GM20000 (cell line): ENCODE results near the gene TSPAN18.

Source experiments
- DNase-seq: peaks from one replicate; pipeline ENCODE4 v3.0.0; 2012; ENCODE audit warnings: low spot score
- CTCF ChIP-seq: IDR thresholded peaks from 2 replicates; pipeline ENCODE4 v1.5.1; 2012; ENCODE audit warnings: mild to moderate bottlenecking, control low read depth; ENCODE audit errors: extremely low read depth, missing control alignments

The TSPAN18 gene

DNA sequence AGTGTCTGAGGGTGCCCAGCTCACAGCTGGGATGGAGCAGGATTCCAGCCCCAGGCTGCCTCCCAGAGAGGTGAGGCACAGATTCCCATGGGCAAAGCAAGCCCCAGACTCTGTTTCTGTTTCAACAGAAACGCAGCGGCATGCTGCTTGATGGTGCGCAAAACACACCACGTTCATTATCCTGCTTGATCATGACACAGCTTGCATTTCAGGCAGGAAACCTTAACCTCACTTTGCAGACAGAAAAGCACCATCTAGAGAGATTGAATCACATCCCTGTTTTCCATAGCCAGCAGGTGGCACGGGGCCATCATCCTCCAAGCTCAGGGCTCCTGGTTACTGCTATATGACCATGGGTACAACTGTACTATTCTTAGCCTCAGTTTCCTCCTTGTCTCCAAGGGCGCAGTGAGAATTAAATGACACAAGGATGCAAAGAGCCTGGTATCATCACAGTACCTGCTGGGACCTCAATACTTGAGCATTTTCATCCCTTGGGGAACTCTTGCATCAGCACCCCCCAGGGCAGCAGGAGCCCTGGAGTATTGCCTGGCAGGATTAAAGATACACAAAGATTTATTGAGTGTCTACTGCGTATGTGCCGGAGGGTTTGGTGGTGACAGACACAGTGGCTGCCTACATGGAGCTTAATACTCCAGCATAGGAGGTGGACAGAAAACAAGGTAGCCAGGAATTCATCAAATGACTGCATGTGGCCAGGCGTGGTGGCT is 113.9 kb downstream of the TSPAN18 start:
- DNase-seq: no peak
- TF ChIP-seq CTCF: no peak

- no peak for DNase-seq
- TF ChIP-seq CTCF: no peak
Measured at GRCh38 chr11:44842220-44842619, 115.5 kb downstream of the TSPAN18 start.

- TF ChIP-seq CTCF: no peak
- DNase-seq: no peak
Measured at GRCh38 chr11:44846852-44847251, 120.1 kb downstream of the TSPAN18 start.

DNA sequence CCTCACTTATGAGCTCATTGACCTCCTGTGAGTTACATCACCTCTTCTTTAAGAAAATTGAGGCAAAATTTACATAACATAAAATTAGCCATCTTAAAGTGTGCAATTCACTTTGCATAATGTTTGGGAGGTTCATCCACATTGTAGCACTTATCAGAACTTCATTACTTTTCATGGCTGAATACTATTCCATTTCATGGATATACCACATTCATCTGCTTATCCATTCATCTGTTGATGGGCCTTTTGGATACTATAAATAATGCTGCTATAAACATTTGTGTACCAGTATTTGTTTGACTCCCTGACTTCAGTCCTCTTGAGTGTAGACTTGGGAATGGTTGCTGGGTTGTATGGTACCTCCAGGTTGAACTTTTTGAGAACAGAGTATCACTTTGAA is 120.6 kb downstream of the TSPAN18 start:
- no peak for TF ChIP-seq CTCF
- no peak for DNase-seq

- DNase-seq: no peak
- no peak for TF ChIP-seq CTCF
Measured at GRCh38 chr11:44848203-44848962, 121.6 kb downstream of the TSPAN18 start.

DNA sequence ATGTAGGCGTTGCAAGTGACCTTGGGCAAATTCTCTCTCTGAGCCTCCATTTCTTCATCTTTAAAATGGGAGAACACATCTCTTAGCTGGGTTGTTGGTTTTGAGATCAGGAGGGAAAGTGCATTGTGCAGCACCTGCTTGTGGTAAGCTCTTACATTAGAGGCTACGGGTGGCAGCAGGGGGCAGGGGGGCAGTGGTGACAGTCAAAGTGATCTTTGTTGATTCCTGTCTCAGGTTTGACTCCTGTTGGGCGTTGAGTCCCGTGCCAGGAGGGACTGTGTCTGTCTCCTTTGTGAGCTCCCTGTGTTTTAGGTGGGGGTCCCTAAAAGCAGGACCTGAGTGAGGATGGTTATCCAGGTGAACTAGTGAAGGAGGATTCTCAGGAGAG is 122.2 kb downstream of the TSPAN18 start:
- no peak for DNase-seq
- no peak for TF ChIP-seq CTCF

GRCh38 chr11:44849424-44849823 is 122.7 kb downstream of the TSPAN18 start:
- DNase-seq: no peak
- no peak for TF ChIP-seq CTCF
